Purkinje cell (primary cell): Measurements from ENCODE around the gene EIF2B5. TPM values are rescaled to one million over a fixed set of nuclear protein-coding genes. Genes with fewer than 3 reads are reported as not detected.

Experiments used
- polyA plus RNA-seq: library from polyadenylated mRNA; unstranded; fragments of >200 nt; fragmentation: Nextera tagmentation; gene quantifications from 2 replicates; pipeline ENCODE4 v1.2.1, GENCODE V29; 2014

The EIF2B5 gene
- polyA plus RNA-seq: 18.7 and 30.0 TPM in 2 replicates

DNA sequence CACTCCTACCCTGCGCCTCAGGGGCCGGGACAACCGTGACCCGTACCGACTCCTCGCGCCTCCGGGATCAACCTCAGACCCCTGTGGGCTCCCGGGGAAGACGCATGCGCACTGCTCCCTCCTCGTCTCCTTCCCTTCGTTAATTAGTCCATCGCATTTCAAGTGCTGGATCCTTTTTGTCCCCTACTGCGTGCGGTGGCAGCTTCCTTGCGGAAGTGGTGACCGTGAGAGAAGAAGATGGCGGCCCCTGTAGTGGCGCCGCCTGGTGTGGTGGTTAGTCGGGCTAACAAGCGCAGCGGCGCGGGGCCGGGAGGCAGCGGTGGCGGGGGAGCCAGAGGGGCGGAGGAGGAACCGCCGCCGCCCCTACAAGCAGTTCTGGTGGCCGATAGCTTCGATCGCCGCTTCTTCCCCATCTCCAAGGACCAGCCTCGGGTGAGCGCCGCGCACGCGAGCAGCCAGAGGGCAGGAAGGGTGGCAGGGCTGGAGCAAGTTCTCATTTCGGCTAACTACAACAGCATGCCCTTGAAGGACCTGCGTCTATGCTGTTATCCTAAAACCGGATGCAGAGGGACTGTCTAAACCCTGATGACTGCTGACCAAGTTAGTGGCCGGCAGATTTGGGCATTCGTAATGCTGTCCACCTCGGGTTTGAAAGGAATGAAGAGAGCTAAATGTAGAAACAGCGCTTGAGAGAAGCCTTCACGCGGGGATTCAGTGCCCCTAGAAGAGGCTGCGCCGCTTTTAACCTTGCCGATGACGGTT, at the start of gene EIF2B5:
TSS of gene EIF2B5 (plus strand) at position 210 of the 762 bp plus-strand sequence. CDS start at position 238, 28 bp downstream.

DNA sequence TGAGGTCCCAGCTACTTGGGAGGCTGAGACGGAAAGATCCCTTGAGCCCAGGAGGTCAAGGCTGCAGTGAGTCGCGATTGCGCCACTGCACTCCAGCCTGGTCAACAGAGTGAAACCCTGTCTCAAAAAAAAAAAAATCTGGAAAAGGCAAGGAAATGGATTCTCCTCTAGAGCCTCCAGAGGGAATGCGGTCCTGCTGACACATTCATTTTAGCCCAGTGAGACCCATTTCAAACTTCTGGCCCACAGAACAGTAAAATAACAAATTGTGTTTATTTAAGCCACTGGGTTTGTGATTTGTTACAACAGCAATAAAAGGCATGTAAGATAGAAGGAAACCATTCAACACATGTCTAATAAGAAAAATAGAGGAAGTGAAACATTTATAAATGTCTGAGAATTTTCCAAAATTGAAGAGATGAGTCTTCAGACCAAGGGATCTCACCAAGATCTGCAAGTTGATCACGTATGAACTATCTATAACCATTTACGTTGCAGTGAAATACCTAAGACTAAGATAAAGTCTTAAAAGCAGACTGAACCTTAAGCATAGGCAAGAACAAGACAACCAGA, 38.3 kb upstream of the EIF2B5 start, which contains the start of gene HTR3E:
TSS of gene HTR3E (plus strand) at position 254 of the 573 bp plus-strand sequence. CDS start 466 bp downstream, outside the sequence.

DNA sequence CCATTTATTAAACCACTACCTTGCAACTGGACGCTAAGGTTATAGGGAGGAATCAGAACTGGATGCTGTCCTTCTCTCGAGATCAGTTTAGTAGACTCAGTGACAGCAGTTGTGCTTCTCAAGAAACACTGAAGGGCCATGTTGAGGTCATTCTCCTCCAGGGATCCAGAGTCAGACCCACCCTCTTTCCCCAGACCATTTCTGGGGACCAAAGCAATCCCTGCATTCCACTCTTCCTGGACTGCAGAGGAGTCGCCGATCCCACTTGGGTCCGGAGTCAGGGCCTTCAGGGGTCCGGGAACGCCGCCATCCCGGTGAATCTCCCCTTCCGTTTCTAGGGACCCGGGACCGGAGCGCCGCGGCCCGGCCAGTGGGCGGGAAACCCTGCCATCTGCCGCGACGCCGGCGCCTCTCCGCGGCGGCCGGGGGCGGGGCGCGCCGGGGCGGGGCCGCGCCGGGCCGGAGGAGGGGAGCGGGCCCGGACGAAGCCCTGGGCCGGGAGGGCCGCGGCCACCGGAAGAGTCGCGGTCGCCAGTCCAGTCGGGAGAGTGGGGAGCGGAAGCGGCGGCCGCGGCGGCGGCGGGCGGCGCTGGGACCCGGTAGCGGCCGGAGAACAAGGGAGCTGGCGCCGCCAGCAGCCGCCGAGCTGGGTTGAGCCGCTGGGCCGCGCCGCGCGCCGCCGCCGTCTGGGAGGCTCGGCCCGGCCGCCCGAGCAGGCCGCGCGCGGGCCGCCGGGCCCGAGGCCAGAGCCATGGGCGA, 19.9 kb downstream of the EIF2B5 start, which contains the start of gene DVL3:
TSS of gene DVL3 (plus strand) at position 493 of the 759 bp plus-strand sequence. CDS start at position 752, 259 bp downstream.

DNA sequence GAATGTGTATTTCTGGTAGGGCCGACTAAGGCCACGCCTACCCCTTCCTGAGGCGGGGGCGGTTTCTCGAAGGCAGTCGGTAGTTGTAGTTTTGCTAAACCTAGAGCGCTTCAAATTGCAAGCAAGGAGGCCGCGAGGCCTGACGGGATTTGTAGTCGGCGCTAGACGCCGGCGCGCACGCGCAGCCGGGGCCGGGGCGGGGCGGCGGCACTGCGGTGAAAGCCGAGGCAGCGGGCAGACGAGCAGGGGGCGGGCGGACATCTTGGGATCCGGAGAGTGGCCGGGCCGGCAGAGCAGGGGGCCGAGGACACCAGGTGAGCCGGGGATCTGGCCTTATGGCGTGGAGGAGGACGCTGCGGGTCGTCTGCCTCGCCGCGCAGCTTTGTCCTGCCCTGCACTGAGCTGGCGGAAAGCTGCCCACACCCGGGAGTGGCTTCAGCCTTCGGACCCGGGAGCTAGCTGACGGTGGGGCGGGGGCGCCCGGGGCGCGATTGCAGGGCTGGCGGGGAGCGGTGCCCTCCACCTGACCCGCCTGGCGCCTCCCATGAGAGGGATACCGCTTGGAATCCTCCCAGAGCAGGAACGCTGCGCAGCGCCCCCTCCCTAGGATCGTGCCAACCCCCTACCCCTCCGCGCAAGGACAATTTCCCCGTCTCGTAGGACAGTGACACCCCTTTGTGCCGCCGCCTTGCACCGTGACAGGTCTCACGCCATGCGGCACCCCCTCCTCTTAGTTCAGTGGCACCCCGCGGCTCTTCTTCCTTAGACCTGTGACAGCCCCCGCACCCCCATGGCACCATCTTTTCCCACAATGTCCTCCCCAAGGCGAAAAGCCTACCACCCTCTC, 39.7 kb downstream of the EIF2B5 start, which contains the start of gene AP2M1:
TSS of gene AP2M1 (plus strand) at position 210 of the 847 bp plus-strand sequence. CDS start 2,139 bp downstream, outside the sequence.

DNA sequence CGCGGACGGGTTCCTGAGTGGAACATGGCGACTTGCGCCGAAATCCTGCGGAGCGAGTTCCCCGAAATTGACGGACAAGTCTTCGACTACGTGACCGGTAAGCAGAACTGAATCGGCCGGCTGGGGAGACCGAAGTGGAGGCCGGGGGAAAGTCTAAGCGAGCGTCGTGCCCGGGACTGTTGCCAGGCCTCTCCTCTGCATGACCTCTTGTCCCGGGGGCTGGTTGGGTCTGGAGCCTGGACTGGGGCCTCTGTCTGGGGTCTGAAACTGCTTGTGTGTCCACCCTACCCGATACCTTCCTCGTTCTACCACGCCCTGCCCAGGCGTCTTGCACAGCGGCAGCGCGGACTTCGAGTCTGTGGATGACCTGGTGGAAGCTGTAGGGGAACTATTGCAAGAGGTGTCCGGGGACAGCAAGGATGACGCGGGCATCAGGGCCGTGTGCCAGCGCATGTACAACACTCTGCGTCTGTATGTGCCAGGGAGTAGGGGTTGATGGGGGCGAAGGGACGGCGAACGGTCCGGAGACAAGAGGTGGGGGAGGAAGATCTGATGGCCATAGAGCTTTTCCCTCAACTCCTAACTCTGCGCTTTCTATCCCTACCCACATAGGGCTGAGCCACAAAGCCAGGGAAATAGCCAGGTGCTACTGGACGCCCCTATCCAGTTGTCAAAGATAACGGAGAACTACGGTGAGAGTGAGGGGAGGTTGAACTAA, 51.2 kb downstream of the EIF2B5 start, which contains the start of gene ABCF3:
TSS of gene ABCF3 (plus strand) at position 16 of the 718 bp plus-strand sequence. CDS start at position 25, 9 bp downstream.

Other genes starting within 250 kb of the EIF2B5 start
- gene ABCC5, start 117.5 kb upstream of the EIF2B5 start, polyA plus RNA-seq: 22.7 and 35.8 TPM in 2 replicates
- not detected in 2 replicates for gene HTR3D, start 103.6 kb upstream of the EIF2B5 start, polyA plus RNA-seq
- gene HTR3C, start 82.3 kb upstream of the EIF2B5 start, polyA plus RNA-seq: not detected in 2 replicates
- gene HTR3E, start 38.3 kb upstream of the EIF2B5 start, polyA plus RNA-seq: not detected in 2 replicates
- gene DVL3, start 20.0 kb downstream of the EIF2B5 start, polyA plus RNA-seq: 2.8 and 3.7 TPM in 2 replicates
- 245 and 317 TPM in 2 replicates for gene AP2M1, start 39.5 kb downstream of the EIF2B5 start, polyA plus RNA-seq
- 36.2 and 42.7 TPM in 2 replicates for gene ABCF3, start 50.8 kb downstream of the EIF2B5 start, polyA plus RNA-seq
- 0.89 and 2.1 TPM in 2 replicates for gene VWA5B2, start 94.2 kb downstream of the EIF2B5 start, polyA plus RNA-seq
- gene ALG3, start 113.6 kb downstream of the EIF2B5 start, polyA plus RNA-seq: 19.4 and 34.3 TPM in 2 replicates
- 2.5 and 3.6 TPM in 2 replicates for gene EEF1AKMT4, start 114.3 kb downstream of the EIF2B5 start, polyA plus RNA-seq
- 27.7 and 48.7 TPM in 2 replicates for gene CAMK2N2, start 126.2 kb downstream of the EIF2B5 start, polyA plus RNA-seq
- 1.2 and 3.1 TPM in 2 replicates for gene ECE2, start 140.7 kb downstream of the EIF2B5 start, polyA plus RNA-seq
- gene PSMD2, start 163.9 kb downstream of the EIF2B5 start, polyA plus RNA-seq: 83.9 and 152 TPM in 2 replicates
- 47.4 and 73.4 TPM in 2 replicates for gene EIF4G1, start 179.2 kb downstream of the EIF2B5 start, polyA plus RNA-seq
- gene FAM131A, start 202.2 kb downstream of the EIF2B5 start, polyA plus RNA-seq: 3.1 and 10.4 TPM in 2 replicates
- 0.71 and 2.6 TPM in 2 replicates for gene CLCN2, start 226.2 kb downstream of the EIF2B5 start, polyA plus RNA-seq
- 49.1 and 108 TPM in 2 replicates for gene POLR2H, start 226.4 kb downstream of the EIF2B5 start, polyA plus RNA-seq
- 1.4 TPM in 1 of 2 replicates, not detected in the other for gene THPO, start 242.8 kb downstream of the EIF2B5 start, polyA plus RNA-seq
- gene CHRD, start 244.7 kb downstream of the EIF2B5 start, polyA plus RNA-seq: 0.69 TPM in 1 of 2 replicates, not detected in the other